ENCODE measurements around the gene HIVEP2.

The HIVEP2 gene

GRCh38 chr6:142857233-142857761, 87.7 kb downstream of the HIVEP2 start:
- DNase-seq = no peak

- DNase-seq = no peak
Observed at GRCh38 chr6:142856624-142857232, 88.2 kb downstream of the HIVEP2 start.

- DNase-seq = no peak
Observed at GRCh38 chr6:142855893-142856623, 88.9 kb downstream of the HIVEP2 start.

- DNase-seq = no peak
Observed at GRCh38 chr6:142854589-142855488, 90.1 kb downstream of the HIVEP2 start.

- DNase-seq = no peak
Observed at GRCh38 chr6:142853244-142854180, 91.5 kb downstream of the HIVEP2 start.

GRCh38 chr6:142851601-142852000, 93.4 kb downstream of the HIVEP2 start:
- no peak for DNase-seq

GRCh38 chr6:142850679-142851423, 94.1 kb downstream of the HIVEP2 start:
- no peak for DNase-seq

GRCh38 chr6:142848976-142849375, 96.0 kb downstream of the HIVEP2 start:
- DNase-seq = no peak

GRCh38 chr6:142848156-142848555, 96.8 kb downstream of the HIVEP2 start:
- no peak for DNase-seq

GRCh38 chr6:142846883-142847287, 98.1 kb downstream of the HIVEP2 start:
- peak; percentile 62 for DNase-seq

GRCh38 chr6:142846459-142846831, 98.5 kb downstream of the HIVEP2 start:
- DNase-seq = no peak

GRCh38 chr6:142845624-142846458, 99.1 kb downstream of the HIVEP2 start:
- peak; percentile 87 for DNase-seq

GRCh38 chr6:142845143-142845571, 99.8 kb downstream of the HIVEP2 start:
- no peak for DNase-seq

GRCh38 chr6:142844065-142844755, 100.8 kb downstream of the HIVEP2 start:
- DNase-seq = no peak

GRCh38 chr6:142843361-142843760, 101.6 kb downstream of the HIVEP2 start:
- no peak for DNase-seq

GRCh38 chr6:142842418-142843261, 102.3 kb downstream of the HIVEP2 start:
- DNase-seq = no peak

- DNase-seq = no peak
Observed at GRCh38 chr6:142841915-142842314, 103.1 kb downstream of the HIVEP2 start.

- no peak for DNase-seq
Observed at GRCh38 chr6:142839686-142840040, 105.3 kb downstream of the HIVEP2 start.
